Caco-2 (cell line): ENCODE data around the gene MOB3B. TPM values are rescaled to one million over a fixed set of nuclear protein-coding genes. Genes with fewer than 3 reads are reported as not detected.
"Not testable (repeated sequence)": the region's sequence is repeated elsewhere in the genome, so short reads cannot be mapped to it uniquely, and the experiment has no call there.

Experiments used
- BruUV-seq: library from RNA; stranded (reverse); fragments of 400-500 nt; replicated peaks from 2 replicates; lab custom pipeline; 2021; lab: Mats Ljungman, UMichigan
- CTCF ChIA-PET: fragments of 300-600 bp; sonication (Branson Sonifier 250); formaldehyde crosslinking; loops from one replicate; lab custom pipeline; 2022; ENCODE audit warnings: antibody characterized with exemption; lab: Charles Lee
- POLR2A ChIA-PET: fragments of 300-600 bp; sonication (Branson Sonifier 250); formaldehyde crosslinking; loops from one replicate; lab custom pipeline; 2022; ENCODE audit warnings: antibody characterized with exemption; lab: Charles Lee
- DNase-seq, 2 experiments: peaks; one replicate each; pipeline versions ENCODE4 v3.0.0 to v3.0.0-alpha.2; 2020 to 2022
- H3K27me3 ChIP-seq: replicated peaks from 2 replicates; pipeline ENCODE4 v1.6.0; 2011; ENCODE audit warnings: low read length; ENCODE audit not compliant: control insufficient read depth, insufficient read depth
- H3K36me3 ChIP-seq: 2 replicates; pipeline ENCODE4 v1.5.1; 2011; ENCODE audit warnings: low read length; ENCODE audit not compliant: control insufficient read depth, insufficient read depth
- H3K4me1 ChIP-seq: fragments of 250-450 bp; sonication (Bioruptor Pico); 2 replicates; pipeline ENCODE4 v1.5.1; 2020; ENCODE audit warnings: mild to moderate bottlenecking
- H3K4me3 ChIP-seq: 2 replicates; pipeline ENCODE4 v1.5.1; 2011; ENCODE audit warnings: low read depth, mild to moderate bottlenecking, control low read depth, low read length
- H3K9me3 ChIP-seq: fragments of 250-450 bp; sonication (Bioruptor Pico); 2 replicates; pipeline ENCODE4 v1.5.1; 2020; ENCODE audit warnings: mild to moderate bottlenecking, moderate library complexity
- H3K27ac Mint-ChIP-seq: one replicate; pipeline ENCODE4 v1.8.0; 2022; ENCODE audit warnings: mixed read lengths; ENCODE audit not compliant: unreplicated experiment
- H3K27me3 Mint-ChIP-seq: one replicate; pipeline ENCODE4 v1.8.0; 2022; ENCODE audit warnings: mixed read lengths; ENCODE audit not compliant: insufficient read depth, unreplicated experiment
- H3K36me3 Mint-ChIP-seq: one replicate; pipeline ENCODE4 v1.8.0; 2022; ENCODE audit warnings: mild to moderate bottlenecking, mixed read lengths; ENCODE audit not compliant: insufficient read depth, unreplicated experiment
- H3K4me1 Mint-ChIP-seq: one replicate; pipeline ENCODE4 v1.8.0; 2022; ENCODE audit warnings: low read depth, mixed read lengths; ENCODE audit not compliant: unreplicated experiment
- H3K4me3 Mint-ChIP-seq: one replicate; pipeline ENCODE4 v1.8.0; 2022; ENCODE audit warnings: mild to moderate bottlenecking, moderate library complexity, mixed read lengths; ENCODE audit not compliant: unreplicated experiment
- H3K9me3 Mint-ChIP-seq: one replicate; pipeline ENCODE4 v1.8.0; 2022; ENCODE audit warnings: mixed read lengths; ENCODE audit not compliant: unreplicated experiment
- intact Hi-C: fragments of 100-400 bp; cut with micrococcal nuclease; formaldehyde crosslinking; loops from one replicate; pipeline ENCODE4 v1.10.0; 2022; ENCODE audit not compliant: unreplicated experiment
- total RNA-seq: library from RNA; stranded (reverse); gene quantifications from 2 replicates; pipeline ENCODE4 v1.2.3, GENCODE V29; 2022
- TF ChIP-seq, protein P1 (sequence below), 2 experiments: fragments of 200-600 bp in 1 of 2; IDR thresholded peaks; 1 replicate in 1 of 2; 2 replicates in 1 of 2; pipeline versions ENCODE4 v1.5.1 to v1.8.0; 2011 to 2022; ENCODE audit warnings: antibody characterized with exemption in 1 of 2, control low read depth in 1 of 2, inconsistent platforms in 1 of 2, low read depth in 1 of 2, low read length in 1 of 2, mild to moderate bottlenecking in 1 of 2, moderate library complexity in 1 of 2; ENCODE audit not compliant: insufficient read depth in 1 of 2, severe bottlenecking in 1 of 2, unreplicated experiment in 1 of 2

MOB3B gene
- total RNA-seq, 1 experiment from 2014 or later, result 5.3 TPM

- H3K4me1 Mint-ChIP-seq, result peaks cover 21% of the 10 kb centered on the region
- no peaks in the 10 kb centered on the region for H3K36me3 Mint-ChIP-seq
- no peaks in the 10 kb centered on the region for H3K27me3 Mint-ChIP-seq
- no peaks in the 10 kb centered on the region for H3K27me3 ChIP-seq
- TF ChIP-seq, protein P1, sequence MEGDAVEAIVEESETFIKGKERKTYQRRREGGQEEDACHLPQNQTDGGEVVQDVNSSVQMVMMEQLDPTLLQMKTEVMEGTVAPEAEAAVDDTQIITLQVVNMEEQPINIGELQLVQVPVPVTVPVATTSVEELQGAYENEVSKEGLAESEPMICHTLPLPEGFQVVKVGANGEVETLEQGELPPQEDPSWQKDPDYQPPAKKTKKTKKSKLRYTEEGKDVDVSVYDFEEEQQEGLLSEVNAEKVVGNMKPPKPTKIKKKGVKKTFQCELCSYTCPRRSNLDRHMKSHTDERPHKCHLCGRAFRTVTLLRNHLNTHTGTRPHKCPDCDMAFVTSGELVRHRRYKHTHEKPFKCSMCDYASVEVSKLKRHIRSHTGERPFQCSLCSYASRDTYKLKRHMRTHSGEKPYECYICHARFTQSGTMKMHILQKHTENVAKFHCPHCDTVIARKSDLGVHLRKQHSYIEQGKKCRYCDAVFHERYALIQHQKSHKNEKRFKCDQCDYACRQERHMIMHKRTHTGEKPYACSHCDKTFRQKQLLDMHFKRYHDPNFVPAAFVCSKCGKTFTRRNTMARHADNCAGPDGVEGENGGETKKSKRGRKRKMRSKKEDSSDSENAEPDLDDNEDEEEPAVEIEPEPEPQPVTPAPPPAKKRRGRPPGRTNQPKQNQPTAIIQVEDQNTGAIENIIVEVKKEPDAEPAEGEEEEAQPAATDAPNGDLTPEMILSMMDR (IDR thresholded peaks at IDR 0.05; ENCODE audit: insufficient read depth in 1 of 2, low read depth in 1 of 2, low read length in 1 of 2, severe bottlenecking in 1 of 2, unreplicated experiment in 1 of 2), result no peak
- no peak overlapping the region for H3K4me3 Mint-ChIP-seq
- DNase-seq, result peak in 1 of 2 experiments; percentile 37
- BruUV-seq, result no TSS peak
- H3K36me3 ChIP-seq, result no peaks in the 10 kb centered on the region
- H3K9me3 Mint-ChIP-seq, result peaks cover 8% of the 10 kb centered on the region
- ChIA-PET POLR2A (no interaction called here), CTCF (no interaction called here)
- no peak overlapping the region for H3K4me3 ChIP-seq
- H3K4me1 ChIP-seq, result peaks cover 30% of the 10 kb centered on the region
- intact Hi-C loops, result no loop called here
- H3K9me3 ChIP-seq, result no peaks in the 10 kb centered on the region
- H3K27ac Mint-ChIP-seq, result no peak overlapping the region
Measured at GRCh38 chr9:27421577-27421976, 108.0 kb downstream of the MOB3B start.

DNA sequence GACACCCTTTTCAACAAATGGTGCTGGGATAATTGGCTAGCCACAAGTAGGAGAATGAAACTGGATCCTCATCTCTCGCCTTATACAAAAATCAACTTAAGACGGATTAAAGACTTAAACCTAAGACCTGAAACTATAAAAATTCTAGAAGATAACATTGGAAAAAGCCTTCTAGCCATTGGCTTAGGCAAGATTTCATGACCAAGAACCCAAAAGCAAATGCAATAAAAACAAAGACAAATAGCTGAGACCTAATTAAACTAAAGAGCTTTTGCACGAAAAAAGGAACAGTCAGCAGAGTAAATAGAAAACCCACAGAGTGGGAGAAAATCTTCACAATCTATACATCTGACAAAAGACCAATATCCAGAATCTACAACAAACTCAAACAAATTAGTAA is 110.1 kb downstream of the MOB3B start:
- H3K9me3 ChIP-seq, H3K27me3 ChIP-seq, BruUV-seq, POLR2A ChIA-PET, H3K4me3 ChIP-seq, CTCF ChIA-PET, DNase-seq, H3K4me3 Mint-ChIP-seq, H3K36me3 Mint-ChIP-seq, H3K27me3 Mint-ChIP-seq, H3K9me3 Mint-ChIP-seq, H3K27ac Mint-ChIP-seq, H3K36me3 ChIP-seq, intact Hi-C loops: not testable (repeated sequence)
- H3K4me1 ChIP-seq, result peaks cover 18% of the 10 kb centered on the region
- peaks cover 11% of the 10 kb centered on the region for H3K4me1 Mint-ChIP-seq

GRCh38 chr9:27414220-27414761 is 115.3 kb downstream of the MOB3B start:
- intact Hi-C loops, result no loop called here
- Mint-ChIP-seq H3K9me3 (peaks cover 5% of the 10 kb centered on the region), H3K36me3 (no peaks in the 10 kb centered on the region), H3K4me3 (no peak overlapping the region), H3K4me1 (no peaks in the 10 kb centered on the region), H3K27me3 (no peaks in the 10 kb centered on the region), H3K27ac (no peak overlapping the region)
- Histone ChIP-seq H3K9me3 (no peaks in the 10 kb centered on the region), H3K4me1 (peaks cover 3% of the 10 kb centered on the region; the same call in 1 of the 2 replicates), H3K4me3 (no peak overlapping the region), H3K36me3 (no peaks in the 10 kb centered on the region), H3K27me3 (no peaks in the 10 kb centered on the region)
- TF ChIP-seq, protein P1 (IDR thresholded peaks at IDR 0.05; ENCODE audit: insufficient read depth in 1 of 2, low read depth in 1 of 2, low read length in 1 of 2, severe bottlenecking in 1 of 2, unreplicated experiment in 1 of 2), result no peak
- CTCF ChIA-PET, result no interaction called here
- no peak for DNase-seq
- POLR2A ChIA-PET, result no interaction called here
- BruUV-seq, result no TSS peak
